ELR (cell line): Measurements from ENCODE around the gene TTC5.
"Not testable (repeated sequence)": the region's sequence is repeated elsewhere in the genome, so short reads cannot be mapped to it uniquely, and the experiment has no call there.

Experiments used
- DNase-seq: peaks from one replicate; pipeline ENCODE4 v3.0.0-alpha.2; 2015; ENCODE audit warnings: low read depth

TTC5 gene

GRCh38 chr14:20305265-20306078, at the start of gene TTC5:
Gene TTC5 (minus strand): TSS chr14:20305951. CDS start chr14:20305937, 14 bp downstream.
- peak; percentile 85 for DNase-seq

GRCh38 chr14:20350860-20351259, 45.1 kb upstream of the TTC5 start:
- peak; percentile 11 for DNase-seq

- DNase-seq: peak; percentile 54
These were observed 44.5 kb upstream of the TTC5 start for GRCh38 chr14:20350282-20350681.

GRCh38 chr14:20347747-20348146, 42.0 kb upstream of the TTC5 start:
- no peak for DNase-seq

GRCh38 chr14:20346713-20347112, 41.0 kb upstream of the TTC5 start:
- no peak for DNase-seq

- DNase-seq: no peak
These were observed 39.6 kb upstream of the TTC5 start for GRCh38 chr14:20345366-20345765.

GRCh38 chr14:20343862-20344220, 38.1 kb upstream of the TTC5 start:
- DNase-seq: peak; percentile 51

- peak; percentile 99 for DNase-seq
These were observed 37.5 kb upstream of the TTC5 start, which contains the start of gene PARP2 for GRCh38 chr14:20343092-20343861. Gene PARP2 (plus strand): TSS chr14:20343635. CDS start chr14:20343642, 7 bp downstream.

GRCh38 chr14:20341646-20342045, 35.9 kb upstream of the TTC5 start:
- no peak for DNase-seq

GRCh38 chr14:20341032-20341431, 35.3 kb upstream of the TTC5 start:
- not testable (repeated sequence) for DNase-seq

- no peak for DNase-seq
These were observed 28.3 kb upstream of the TTC5 start for GRCh38 chr14:20334017-20334416.

GRCh38 chr14:20333494-20333841, 27.7 kb upstream of the TTC5 start:
- DNase-seq: no peak

GRCh38 chr14:20332788-20333493, 27.2 kb upstream of the TTC5 start, which contains the start of gene CCNB1IP1:
Gene CCNB1IP1 (minus strand): TSS chr14:20333279. CDS start chr14:20316523, 16,756 bp downstream.
- peak; percentile 91 for DNase-seq

GRCh38 chr14:20332431-20332787, 26.7 kb upstream of the TTC5 start:
- peak; percentile 19 for DNase-seq

- DNase-seq: no peak
These were observed 25.4 kb upstream of the TTC5 start for GRCh38 chr14:20331053-20331613.

GRCh38 chr14:20329355-20329754, 23.6 kb upstream of the TTC5 start:
- no peak for DNase-seq

- no peak for DNase-seq
These were observed 23.0 kb upstream of the TTC5 start for GRCh38 chr14:20328705-20329104.

GRCh38 chr14:20327005-20327869, 21.5 kb upstream of the TTC5 start:
- peak; percentile 75 for DNase-seq

- DNase-seq: no peak
These were observed 12.0 kb upstream of the TTC5 start for GRCh38 chr14:20317720-20318119.

- DNase-seq: no peak
These were observed 8.3 kb upstream of the TTC5 start for GRCh38 chr14:20314026-20314425.

- DNase-seq: no peak
These were observed 300 bp upstream of the TTC5 start for GRCh38 chr14:20306079-20306423.
